HEK293 (cell line): Measurements from ENCODE around the gene NARS2.

Experiments
- CTCF ChIP-seq: fragments of 450-650 bp; formaldehyde crosslinking; IDR thresholded peaks from 2 replicates; pipeline ENCODE4 v1.5.1; 2016; ENCODE audit warnings: missing biosample characterization, missing genetic modification characterization
- RBAK ChIP-seq: fragments of 450-650 bp; formaldehyde crosslinking; IDR thresholded peaks from 2 replicates; pipeline ENCODE4 v1.5.1; 2016; ENCODE audit warnings: missing biosample characterization, missing genetic modification characterization

DNA sequence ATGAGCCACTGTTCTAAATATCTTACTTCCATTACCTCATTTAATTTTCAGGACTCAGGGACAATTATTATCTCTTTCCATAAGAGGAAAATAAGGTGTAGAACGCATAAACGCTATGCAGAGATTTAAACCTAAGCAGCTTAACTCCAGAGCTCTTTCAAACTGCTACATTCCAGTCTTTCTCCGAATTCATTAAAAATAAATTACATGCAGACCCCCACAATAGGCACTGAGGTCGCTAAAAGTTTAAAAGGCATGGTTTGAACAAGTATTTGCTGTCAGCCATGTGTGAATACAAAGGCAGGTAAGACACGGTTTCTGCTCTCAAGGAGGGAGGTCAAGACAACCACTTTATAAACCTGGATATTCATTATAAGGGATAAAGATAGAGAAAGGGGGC, 983 bp downstream of the NARS2 start:
- TF ChIP-seq CTCF (no peak), RBAK (no peak)
